WI38 (cell line): ENCODE results near the gene THUMPD3.
A peak's percentile ranks its signal among the peaks of the same experiment; 100 is the strongest.

Experiments
- H3K4me3 ChIP-seq: 2 replicates; pipeline ENCODE4 v1.5.1; 2011; ENCODE audit warnings: low read depth, mild to moderate bottlenecking, control low read depth, low read length
- TF ChIP-seq, protein P1 (sequence below): IDR thresholded peaks from 2 replicates; pipeline ENCODE4 v1.5.1; 2012; ENCODE audit warnings: low read depth, mild to moderate bottlenecking, control low read depth, low read length

The THUMPD3 gene

DNA sequence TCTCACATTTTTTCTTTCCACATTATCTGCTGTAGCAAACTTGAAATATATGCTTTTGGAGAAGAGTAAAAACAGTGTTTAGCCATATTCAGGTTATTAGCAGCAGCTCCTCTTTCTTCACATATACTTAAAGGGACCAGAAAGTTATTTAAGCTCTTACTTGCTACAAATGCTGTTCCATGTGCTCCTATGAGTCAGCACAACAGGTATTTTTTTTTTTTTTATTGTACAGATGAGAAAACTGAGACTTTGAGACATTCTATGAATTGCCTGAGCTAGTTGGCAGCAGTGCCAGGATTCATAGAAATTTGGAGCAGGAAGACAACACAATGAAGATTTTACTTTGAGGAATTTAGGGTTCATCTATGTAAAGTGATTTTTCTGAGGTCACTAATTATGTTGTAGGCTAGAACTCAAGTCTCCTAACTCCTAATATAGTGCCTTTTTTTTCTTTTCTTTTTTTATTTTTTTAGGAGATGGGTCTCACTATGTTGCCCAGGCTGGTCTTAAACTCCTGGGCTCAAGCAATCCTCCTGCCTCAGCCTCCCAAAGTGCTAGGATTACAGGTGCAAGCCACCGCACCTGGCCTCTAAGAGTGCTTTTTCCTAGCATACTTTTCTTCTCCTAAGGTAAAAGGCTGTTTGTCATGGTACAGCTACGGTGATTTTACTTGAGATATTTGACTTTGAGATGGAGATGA, 58.1 kb downstream of the THUMPD3 start:
- TF ChIP-seq, protein P1, sequence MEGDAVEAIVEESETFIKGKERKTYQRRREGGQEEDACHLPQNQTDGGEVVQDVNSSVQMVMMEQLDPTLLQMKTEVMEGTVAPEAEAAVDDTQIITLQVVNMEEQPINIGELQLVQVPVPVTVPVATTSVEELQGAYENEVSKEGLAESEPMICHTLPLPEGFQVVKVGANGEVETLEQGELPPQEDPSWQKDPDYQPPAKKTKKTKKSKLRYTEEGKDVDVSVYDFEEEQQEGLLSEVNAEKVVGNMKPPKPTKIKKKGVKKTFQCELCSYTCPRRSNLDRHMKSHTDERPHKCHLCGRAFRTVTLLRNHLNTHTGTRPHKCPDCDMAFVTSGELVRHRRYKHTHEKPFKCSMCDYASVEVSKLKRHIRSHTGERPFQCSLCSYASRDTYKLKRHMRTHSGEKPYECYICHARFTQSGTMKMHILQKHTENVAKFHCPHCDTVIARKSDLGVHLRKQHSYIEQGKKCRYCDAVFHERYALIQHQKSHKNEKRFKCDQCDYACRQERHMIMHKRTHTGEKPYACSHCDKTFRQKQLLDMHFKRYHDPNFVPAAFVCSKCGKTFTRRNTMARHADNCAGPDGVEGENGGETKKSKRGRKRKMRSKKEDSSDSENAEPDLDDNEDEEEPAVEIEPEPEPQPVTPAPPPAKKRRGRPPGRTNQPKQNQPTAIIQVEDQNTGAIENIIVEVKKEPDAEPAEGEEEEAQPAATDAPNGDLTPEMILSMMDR, result no peak
- no peak overlapping the region for H3K4me3 ChIP-seq

DNA sequence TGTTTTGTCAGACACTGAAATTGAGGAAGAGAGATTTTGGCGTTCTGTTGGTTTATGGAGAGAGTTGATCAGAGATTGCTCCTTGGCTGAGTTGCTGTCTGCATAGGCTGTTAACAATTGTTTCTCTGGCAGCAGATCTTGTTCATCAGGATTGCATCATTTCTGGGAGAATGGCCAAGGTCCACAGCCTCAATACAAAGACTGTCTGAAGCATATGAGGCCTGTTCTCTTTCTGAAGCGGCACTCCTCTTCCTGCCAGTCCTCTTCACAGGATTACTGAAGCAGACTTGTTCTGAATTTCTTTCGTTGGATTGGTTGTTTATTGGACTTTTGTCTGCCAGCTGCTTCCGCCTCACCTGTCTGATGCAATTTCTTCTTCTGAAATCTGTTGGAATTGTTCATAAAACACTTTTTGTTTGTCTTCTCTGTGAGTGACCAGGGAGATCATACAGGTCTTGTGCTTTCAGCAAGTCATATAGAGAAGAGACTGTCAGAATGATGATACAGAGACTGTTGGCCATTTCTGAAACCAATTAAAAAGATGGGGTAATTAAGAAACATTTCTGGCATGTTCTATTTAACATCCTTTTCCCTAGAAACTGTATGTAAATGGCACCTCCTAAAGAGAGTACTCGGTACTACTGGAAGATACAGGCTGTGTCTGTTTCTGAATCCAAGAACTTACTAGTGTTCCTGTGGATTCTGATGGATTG, 60.0 kb downstream of the THUMPD3 start:
- TF ChIP-seq, protein P1, result peak; percentile 54
- H3K4me3 ChIP-seq, result peak overlapping the region; percentile 18; the same call in 1 of the 2 replicates

DNA sequence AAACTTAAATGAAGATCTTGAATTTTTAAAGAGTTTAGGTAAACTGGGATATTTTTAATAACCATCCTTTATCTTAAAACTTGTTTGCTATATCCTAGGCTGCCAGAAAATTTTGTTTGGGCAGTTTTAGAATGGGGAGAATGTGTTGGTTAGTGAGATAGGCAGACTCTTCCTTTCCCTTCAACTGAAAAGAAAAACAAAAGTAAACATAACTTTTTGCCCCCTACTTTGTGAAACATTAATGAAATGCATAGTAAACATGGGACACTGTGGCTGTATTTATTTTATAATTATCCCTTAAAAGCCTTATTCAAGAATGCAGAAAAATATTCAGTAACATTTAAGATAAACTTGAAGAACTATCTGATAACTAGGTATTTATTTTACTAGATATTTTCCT, 65.6 kb downstream of the THUMPD3 start:
- TF ChIP-seq, protein P1, result no peak
- no peak overlapping the region for H3K4me3 ChIP-seq

DNA sequence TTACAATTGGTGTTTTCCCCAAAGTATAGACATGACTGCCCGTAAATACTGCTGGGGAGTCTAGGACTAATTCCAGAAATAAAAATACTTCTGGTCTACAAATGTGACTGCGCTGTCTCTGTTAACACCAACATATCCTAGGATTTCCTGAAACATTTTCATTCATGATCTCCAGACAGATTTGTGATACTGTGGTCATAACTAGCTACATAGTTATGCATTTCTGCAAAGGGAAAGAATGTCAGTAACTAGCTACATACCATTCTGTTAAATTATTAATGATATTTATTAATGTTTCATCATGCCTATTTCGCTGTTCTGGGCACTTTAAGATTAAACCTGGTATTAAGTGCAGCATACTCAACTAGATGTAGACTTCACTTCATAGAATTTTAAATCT, 67.9 kb downstream of the THUMPD3 start:
- H3K4me3 ChIP-seq, result no peak overlapping the region
- TF ChIP-seq, protein P1, result no peak

DNA sequence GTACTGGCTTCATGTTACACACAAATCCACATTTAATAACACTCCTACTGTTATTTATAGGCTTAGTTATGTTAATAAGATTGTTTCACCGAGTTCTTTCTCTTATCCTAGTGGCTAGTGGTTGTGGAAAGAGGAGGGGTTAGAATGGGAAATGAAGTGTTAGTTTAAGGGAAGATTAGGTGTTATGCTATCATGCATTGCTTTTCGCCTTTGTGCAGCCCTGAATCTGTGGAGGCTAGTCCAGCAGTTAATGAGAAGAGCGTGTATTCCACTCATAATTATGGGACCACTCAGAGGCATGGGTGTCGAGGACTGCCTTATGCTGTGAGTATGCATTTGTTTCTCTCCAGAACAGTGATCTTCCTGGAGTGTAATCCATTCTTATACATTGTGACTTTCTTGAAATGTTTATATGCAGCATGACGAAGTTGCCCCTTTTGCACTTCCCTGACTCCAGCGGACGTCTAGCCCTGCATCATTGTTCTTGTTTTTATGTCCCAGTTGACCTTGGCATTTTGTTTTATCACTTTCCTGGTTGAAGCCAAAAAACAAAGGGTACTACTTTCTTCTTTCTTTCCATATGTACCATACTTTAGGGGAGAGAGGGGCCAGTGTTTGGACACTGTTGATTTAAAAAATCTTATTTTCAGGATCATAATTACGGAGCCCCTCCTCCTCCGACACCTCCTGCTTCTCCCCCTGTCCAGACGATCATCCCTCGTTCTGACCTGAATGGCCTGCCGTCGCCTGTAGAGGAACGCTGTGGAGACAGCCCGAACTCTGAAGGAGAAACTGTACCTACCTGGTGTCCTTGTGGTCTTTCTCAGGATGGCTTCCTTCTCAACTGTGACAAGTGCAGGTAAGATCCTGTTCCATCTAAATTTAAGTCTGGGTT, 71.0 kb downstream of the THUMPD3 start:
- no peak overlapping the region for H3K4me3 ChIP-seq
- TF ChIP-seq, protein P1, result no peak

DNA sequence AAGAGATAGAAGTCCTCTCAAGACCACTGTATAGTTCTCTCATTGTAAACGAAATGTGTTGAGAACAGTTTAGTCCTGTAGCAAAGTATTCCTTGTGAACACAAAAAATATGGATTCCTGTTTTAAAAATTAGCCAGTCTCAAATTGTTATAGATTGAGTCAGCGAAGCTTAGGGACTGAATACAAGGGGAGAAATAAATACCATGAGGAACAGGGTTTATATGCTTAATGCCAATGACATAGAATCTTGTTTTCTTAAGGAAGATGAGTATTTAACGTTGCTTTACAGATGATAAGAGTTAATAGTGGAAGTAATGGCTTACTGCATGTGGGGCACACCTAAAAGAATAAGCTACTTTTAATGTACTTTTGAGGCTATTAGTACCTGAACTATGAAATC, 72.5 kb downstream of the THUMPD3 start:
- H3K4me3 ChIP-seq, result no peak overlapping the region
- TF ChIP-seq, protein P1, result no peak
